Skeletal muscle satellite cell (primary cell): ENCODE measurements around the gene RNGTT.

ENCODE experiments used
- H3K27me3 ChIP-seq: 2 replicates; pipeline ENCODE4 v1.7.0; 2013; ENCODE audit warnings: low read length; ENCODE audit not compliant: control insufficient read depth, insufficient read depth
- H3K36me3 ChIP-seq: 2 replicates; pipeline ENCODE4 v1.7.0; 2013; ENCODE audit warnings: mild to moderate bottlenecking, control low read depth, low read length; ENCODE audit not compliant: insufficient read depth
- H3K4me1 ChIP-seq: 2 replicates; pipeline ENCODE4 v1.7.0; 2013; ENCODE audit warnings: low read length; ENCODE audit not compliant: control insufficient read depth, insufficient read depth
- H3K4me2 ChIP-seq: 2 replicates; pipeline ENCODE4 v1.7.0; 2013; ENCODE audit warnings: mild to moderate bottlenecking, low read length
- H3K4me3 ChIP-seq: 2 replicates; pipeline ENCODE4 v1.7.0; 2013; ENCODE audit warnings: low read length
- H3K9ac ChIP-seq: 2 replicates; pipeline ENCODE4 v1.7.0; 2013; ENCODE audit warnings: mild to moderate bottlenecking, low read depth, low read length, moderate library complexity
- H3K9me3 ChIP-seq: replicated peaks from 2 replicates; pipeline ENCODE4 v1.7.0; 2013; ENCODE audit warnings: mild to moderate bottlenecking, control low read depth, low read length

The RNGTT gene

DNA sequence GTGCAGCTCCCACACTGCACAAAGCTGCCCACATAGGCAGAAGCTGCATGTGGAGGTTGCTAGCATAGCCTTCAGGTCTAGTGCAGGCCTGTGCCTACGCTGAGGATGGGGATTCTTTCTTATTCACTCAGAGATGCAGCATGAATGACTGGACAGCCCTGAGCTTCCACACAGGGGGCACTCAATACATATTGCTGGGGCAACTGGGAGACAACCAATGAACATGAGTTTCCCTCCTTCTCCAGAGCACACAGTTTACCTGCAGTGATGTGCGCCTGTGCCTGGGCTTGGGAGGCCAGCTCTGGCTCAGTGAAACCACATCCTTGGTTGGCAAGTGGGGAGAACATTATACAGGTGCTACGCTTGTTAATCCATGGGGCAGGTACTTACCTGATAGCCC is 389.9 kb downstream of the RNGTT start:
- Histone ChIP-seq H3K27me3 (peaks cover 27% of the 10 kb centered on the region), H3K4me3 (no peak overlapping the region), H3K36me3 (no peaks in the 10 kb centered on the region), H3K9ac (no peak overlapping the region), H3K4me1 (no peaks in the 10 kb centered on the region), H3K4me2 (no peak overlapping the region), H3K9me3 (no peaks in the 10 kb centered on the region)

DNA sequence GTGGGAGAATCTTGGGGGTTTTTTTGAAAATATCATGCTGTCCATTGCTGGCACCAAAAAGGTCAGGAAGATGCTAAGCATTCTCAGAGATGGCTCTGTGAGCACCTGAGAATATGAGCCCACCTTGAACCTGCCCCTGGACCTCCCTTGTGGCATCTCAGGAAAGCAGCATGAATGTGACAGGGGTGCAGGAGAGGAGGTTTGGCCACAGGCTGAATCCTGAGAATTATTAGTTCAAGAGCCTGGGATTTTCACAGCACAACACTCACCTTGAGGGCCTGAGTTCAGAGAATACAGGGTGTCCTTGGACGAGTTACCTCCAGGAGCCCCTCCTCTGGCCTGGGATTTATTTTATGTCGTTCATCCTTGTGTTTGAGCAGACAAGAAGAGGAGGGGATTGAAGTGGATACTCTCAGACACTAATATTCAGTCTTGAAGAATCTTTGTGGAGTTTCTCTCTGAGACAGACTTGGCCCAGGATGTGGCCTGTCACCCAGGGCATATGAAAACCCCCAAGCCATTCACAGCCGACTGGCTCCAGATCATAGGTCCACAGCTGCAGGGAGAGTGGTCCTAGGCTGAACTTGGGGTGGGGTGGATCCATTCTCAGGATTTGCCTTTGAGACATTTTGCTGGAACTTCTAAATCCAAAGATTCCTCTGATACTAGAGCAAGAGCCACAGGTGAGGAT is 390.8 kb downstream of the RNGTT start:
- no peaks in the 10 kb centered on the region for H3K4me1 ChIP-seq
- no peaks in the 10 kb centered on the region for H3K36me3 ChIP-seq
- no peak overlapping the region for H3K9ac ChIP-seq

DNA sequence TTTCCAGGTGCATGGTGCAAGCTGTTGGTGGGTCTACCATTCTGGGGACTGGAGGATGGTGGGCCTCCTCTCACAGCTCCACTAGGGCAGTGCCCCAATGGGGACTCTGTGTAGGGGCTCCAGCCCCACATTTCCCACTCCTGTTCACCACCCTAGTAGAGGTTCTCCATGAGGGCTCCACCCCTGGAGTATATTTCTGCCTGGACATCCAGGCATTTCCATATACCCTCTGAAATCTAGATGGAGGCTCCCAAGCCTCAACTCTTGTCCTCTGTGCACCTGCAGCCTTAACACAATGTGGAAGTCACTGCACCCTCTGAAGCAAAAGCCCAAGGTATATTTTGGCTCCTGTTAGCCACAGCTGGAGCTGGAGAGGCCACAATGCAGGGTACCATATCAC is 393.5 kb downstream of the RNGTT start:
- peaks cover 31% of the 10 kb centered on the region for H3K27me3 ChIP-seq
- H3K4me2 ChIP-seq, result no peak overlapping the region
- no peak overlapping the region for H3K9ac ChIP-seq
- no peaks in the 10 kb centered on the region for H3K9me3 ChIP-seq
- no peaks in the 10 kb centered on the region for H3K36me3 ChIP-seq
- no peaks in the 10 kb centered on the region for H3K4me1 ChIP-seq
- no peak overlapping the region for H3K4me3 ChIP-seq

More for the DNA sequence above, 390.8 kb downstream of the RNGTT start:
- H3K4me2 ChIP-seq, result no peak overlapping the region
- H3K4me3 ChIP-seq, result no peak overlapping the region
- peaks cover 27% of the 10 kb centered on the region for H3K27me3 ChIP-seq
- no peaks in the 10 kb centered on the region for H3K9me3 ChIP-seq

DNA sequence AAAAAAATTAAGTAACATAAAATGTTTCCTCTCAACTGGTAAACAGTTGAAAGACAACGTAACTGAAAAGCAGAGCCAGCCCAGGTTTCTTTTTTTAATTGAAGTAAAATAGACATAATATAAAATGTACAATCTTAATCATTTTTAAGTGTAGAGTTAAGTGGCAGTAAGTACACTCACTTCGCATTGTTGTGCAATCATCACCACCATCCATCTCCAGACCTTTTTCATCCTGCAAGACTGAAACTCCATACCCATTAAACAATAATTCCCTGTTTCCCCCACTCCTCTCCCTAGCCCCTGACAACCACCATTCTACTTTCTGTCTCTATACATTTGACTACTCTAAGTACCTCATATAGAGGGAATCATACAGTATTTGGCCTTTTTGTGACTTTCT is 395.7 kb downstream of the RNGTT start:
- Histone ChIP-seq H3K36me3 (no peaks in the 10 kb centered on the region), H3K4me1 (no peaks in the 10 kb centered on the region), H3K9ac (no peak overlapping the region), H3K9me3 (no peaks in the 10 kb centered on the region), H3K4me3 (no peak overlapping the region), H3K27me3 (peaks cover 17% of the 10 kb centered on the region), H3K4me2 (no peak overlapping the region)

DNA sequence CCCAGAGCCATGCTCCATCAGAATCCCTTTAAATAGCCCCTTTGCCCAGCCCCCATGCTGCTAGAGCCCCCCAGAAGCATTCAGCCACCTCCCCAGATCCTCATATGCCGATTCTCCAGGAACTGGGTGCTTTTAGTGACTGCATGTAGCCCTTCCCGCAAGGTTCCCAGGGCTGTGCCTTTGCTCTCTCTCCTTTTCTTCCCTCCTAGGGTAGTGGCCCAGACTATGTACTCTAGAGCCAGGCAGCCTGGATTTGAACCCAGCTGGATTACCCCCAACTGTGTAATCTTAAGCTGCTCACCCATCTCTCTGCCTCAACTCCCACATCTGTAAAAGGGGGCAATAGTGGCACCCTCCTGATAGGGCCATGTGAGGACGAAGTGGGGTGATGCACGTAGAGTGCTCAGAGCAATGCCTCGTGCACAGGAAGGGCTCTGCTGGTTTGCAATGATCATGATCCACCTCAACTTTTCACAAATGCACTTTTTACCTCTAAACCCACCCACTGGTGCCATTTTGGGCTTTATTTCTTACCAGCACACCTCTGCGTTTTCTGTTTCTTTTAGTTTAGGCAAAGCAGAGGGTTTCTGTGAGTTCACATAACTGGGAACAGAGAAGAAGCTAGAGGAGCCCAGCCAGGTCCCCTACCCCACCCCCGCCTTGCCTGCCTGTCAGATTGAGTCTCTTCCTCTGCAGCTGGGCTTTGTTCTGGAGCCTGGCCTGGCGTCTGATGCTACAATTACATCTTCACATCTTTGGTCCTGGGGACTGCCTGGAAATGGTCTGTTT is 396.5 kb downstream of the RNGTT start:
- Histone ChIP-seq H3K9ac (no peak overlapping the region), H3K27me3 (peaks cover 12% of the 10 kb centered on the region), H3K9me3 (no peaks in the 10 kb centered on the region), H3K4me2 (no peak overlapping the region), H3K4me3 (no peak overlapping the region), H3K36me3 (no peaks in the 10 kb centered on the region), H3K4me1 (no peaks in the 10 kb centered on the region)

DNA sequence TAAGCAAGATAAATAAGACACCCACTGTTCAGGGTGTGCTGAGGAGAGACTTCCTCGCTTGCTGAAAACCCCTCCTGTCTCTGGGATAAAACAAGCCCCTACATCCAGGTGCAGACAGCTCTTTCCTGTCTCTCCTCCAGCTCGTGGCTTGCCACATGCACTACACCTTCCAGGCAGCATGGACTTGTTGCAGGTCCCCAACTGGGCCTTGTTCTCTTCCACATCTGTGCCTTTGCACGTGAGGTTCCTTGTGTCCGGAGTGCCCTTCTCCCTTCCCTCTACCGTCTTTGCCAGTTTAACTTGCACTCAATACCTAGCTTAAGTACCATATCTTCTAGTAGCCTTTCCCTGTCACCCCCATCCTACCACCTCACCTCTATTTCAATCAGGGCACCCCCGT is 397.6 kb downstream of the RNGTT start:
- Histone ChIP-seq H3K27me3 (peaks cover 10% of the 10 kb centered on the region), H3K36me3 (no peaks in the 10 kb centered on the region), H3K4me1 (no peaks in the 10 kb centered on the region), H3K4me2 (no peak overlapping the region), H3K9me3 (no peaks in the 10 kb centered on the region), H3K4me3 (no peak overlapping the region), H3K9ac (no peak overlapping the region)

DNA sequence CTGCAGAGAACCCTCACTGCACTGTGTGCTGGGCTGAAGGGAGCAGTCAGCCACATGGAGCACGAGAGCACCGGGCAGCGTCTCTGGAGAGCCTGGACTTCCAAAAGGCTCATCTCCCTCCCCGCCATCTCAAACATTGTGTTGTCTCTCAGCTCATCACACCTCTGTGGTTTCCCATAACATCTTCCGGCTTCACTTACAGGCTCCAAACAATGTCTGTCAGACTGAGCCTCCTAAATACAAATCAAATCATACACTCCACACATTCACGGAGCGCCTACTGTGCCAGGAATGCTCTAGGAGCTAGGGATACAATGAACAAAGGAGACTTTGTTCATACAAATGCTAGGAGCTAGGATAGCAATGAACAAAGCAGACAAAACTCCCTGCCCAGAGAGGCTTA is 398.0 kb downstream of the RNGTT start:
- no peak overlapping the region for H3K9ac ChIP-seq
- H3K4me2 ChIP-seq, result no peak overlapping the region
- H3K4me3 ChIP-seq, result no peak overlapping the region
- no peaks in the 10 kb centered on the region for H3K9me3 ChIP-seq
- H3K4me1 ChIP-seq, result no peaks in the 10 kb centered on the region
- no peaks in the 10 kb centered on the region for H3K36me3 ChIP-seq
- H3K27me3 ChIP-seq, result peaks cover 10% of the 10 kb centered on the region

DNA sequence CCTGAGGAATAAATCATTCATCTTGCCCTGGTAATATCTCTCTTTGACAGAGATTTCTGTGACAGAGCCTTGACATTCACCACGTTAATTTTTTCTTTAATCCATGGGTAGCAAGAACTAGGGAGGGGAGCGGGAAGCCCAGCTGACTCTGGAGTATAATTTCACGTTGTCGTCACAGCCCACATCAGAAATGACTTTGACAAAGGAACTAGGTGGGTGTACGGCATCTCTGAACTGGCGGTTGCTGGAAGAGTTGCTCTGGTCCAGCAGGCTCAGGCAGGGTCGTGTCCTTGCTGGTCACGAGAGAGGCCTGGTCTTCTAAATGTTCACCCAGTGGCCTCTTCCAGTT is 400.2 kb downstream of the RNGTT start:
- no peaks in the 10 kb centered on the region for H3K4me1 ChIP-seq
- H3K9me3 ChIP-seq, result no peaks in the 10 kb centered on the region
- no peak overlapping the region for H3K4me3 ChIP-seq
- peaks cover 10% of the 10 kb centered on the region for H3K27me3 ChIP-seq
- no peaks in the 10 kb centered on the region for H3K36me3 ChIP-seq
- no peak overlapping the region for H3K4me2 ChIP-seq
- no peak overlapping the region for H3K9ac ChIP-seq

DNA sequence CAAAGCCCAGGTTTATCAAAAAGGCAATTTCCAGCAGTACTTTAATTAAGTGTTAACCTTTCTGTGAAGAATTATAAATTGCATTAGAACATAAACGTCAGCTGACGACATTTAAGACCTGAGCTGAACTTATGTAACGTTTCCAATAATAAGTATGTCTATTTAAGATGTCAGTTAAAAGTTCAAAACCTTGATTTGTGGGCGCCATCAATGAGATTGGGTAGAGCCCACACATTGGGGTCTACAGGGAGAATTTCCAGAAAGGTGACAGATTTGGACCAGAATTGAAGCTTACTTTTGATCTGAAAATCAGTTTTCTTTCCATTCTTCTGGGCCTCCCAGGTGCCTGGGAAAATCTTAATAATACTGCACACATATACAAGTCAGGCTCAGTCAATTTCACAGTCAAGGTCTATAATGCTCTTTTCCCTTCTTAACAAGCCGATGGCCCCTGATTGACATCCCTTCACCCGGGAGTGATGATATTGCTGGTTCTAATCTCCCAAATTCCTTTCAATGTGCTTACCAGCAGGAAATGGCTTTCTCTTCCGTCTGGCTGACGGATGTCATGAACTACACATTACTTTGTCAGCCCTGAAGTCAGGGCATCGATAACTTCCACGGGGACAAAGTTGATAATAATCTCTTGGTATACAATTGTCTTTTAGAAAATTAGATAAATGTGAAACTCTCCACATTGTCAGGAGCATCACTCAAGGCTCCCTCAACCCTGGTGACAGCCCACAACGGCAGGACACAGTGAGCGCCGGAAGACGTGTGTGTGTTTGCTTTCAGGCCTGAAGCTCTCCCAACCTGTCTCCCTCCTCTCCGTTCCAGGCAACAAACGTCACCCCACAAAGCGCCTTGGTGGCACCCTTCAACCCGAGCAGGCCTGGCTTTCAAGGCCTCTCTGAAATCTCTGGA is 400.8 kb downstream of the RNGTT start:
- Histone ChIP-seq H3K27me3 (peaks cover 10% of the 10 kb centered on the region), H3K4me1 (no peaks in the 10 kb centered on the region), H3K9ac (no peak overlapping the region), H3K9me3 (no peaks in the 10 kb centered on the region), H3K4me3 (no peak overlapping the region), H3K36me3 (no peaks in the 10 kb centered on the region), H3K4me2 (no peak overlapping the region)

DNA sequence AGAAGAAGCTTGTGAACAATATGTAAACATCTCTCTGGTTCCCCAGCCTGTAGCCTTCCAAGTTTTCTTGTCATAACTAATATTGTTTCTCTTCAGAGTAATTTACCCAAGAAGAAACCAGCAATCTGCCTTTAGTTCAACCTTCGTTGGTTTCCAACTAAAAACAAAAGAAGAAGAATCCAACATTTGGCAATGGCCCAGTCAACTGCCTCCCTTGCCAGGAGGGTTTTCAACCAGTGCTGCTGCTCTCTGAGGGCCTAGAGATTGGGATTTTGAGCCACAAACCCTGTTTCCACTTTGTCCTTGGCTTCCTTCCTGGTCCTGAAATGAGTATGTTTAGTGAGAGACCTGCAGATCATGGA is 401.5 kb downstream of the RNGTT start:
- Histone ChIP-seq H3K4me1 (no peaks in the 10 kb centered on the region), H3K4me2 (no peak overlapping the region), H3K36me3 (no peaks in the 10 kb centered on the region), H3K9ac (no peak overlapping the region), H3K27me3 (peaks cover 17% of the 10 kb centered on the region), H3K4me3 (no peak overlapping the region), H3K9me3 (no peaks in the 10 kb centered on the region)

DNA sequence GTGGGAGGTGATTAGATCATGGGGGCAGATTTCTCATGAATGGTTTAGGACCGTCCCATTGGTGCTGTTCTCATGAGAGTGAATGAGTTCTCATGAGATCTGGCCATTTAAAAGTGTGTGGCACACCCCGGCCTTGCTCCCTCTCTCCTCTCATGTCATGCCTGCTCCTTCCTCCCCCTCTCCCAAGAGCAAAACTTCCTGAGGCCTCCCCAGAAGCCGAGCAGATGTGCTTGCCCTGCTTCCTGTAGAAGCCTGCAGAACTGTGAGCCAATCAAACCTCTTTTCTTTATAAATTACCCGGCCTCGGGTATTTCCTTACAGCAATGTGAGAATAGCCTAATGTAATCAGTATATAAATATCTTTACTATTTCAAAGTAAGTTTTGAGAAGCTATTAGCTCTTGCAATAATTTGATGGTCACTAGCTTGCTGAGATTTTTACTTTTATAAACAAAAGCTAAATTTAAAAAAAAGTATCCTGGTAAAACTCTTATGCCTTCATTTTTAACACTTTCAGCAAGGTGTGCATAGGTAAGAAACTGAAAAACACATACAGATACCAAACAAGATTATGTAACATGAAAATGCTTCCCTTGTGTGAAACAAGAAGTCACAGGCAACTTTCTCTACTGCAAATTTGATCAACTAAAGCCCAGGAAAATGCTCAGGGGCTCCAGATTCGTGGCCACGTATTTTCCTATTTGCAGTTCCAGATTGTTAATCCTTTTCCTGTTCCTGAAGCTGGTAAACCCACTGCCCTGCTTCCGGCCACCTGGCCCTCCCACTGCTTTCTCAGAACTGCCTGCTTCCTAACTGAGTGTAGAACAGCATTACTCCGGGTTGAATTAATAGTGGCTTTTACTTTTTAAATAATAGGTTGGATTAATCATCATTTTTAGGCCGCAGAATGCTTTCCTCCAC is 402.1 kb downstream of the RNGTT start:
- no peaks in the 10 kb centered on the region for H3K4me1 ChIP-seq
- H3K9me3 ChIP-seq, result no peaks in the 10 kb centered on the region
- no peak overlapping the region for H3K4me3 ChIP-seq
- H3K36me3 ChIP-seq, result no peaks in the 10 kb centered on the region
- no peak overlapping the region for H3K4me2 ChIP-seq
- peaks cover 14% of the 10 kb centered on the region for H3K27me3 ChIP-seq
- H3K9ac ChIP-seq, result no peak overlapping the region
